ENCODE results near the gene ADK.
"Not testable (repeated sequence)": the region's sequence is repeated elsewhere in the genome, so short reads cannot be mapped to it uniquely, and the experiment has no call there.

Gene ADK

GRCh38 chr10:74344306-74344705 is 193.3 kb downstream of the ADK start:
- Histone ChIP-seq H3K27me3 (ENCODE audit: control insufficient read depth, insufficient read depth, low read length) (no peaks in the 10 kb centered on the region), H3K9me3 (ENCODE audit: control insufficient read depth, insufficient read depth, low read length) (no peaks in the 10 kb centered on the region), H3K4me1 (ENCODE audit: control insufficient read depth, insufficient read depth, low read length) (no peaks in the 10 kb centered on the region), H3K4me3 (ENCODE audit: low read depth, low read length) (no peak overlapping the region), H3K36me3 (ENCODE audit: control insufficient read depth, insufficient read depth, low read length) (peaks cover 4% of the 10 kb centered on the region), H3K9ac (ENCODE audit: low read depth, low read length) (no peak overlapping the region)

GRCh38 chr10:74347522-74347921 is 196.5 kb downstream of the ADK start:
- H3K27me3 ChIP-seq (ENCODE audit: control insufficient read depth, insufficient read depth, low read length): no peaks in the 10 kb centered on the region

GRCh38 chr10:74353021-74353420 is 202.0 kb downstream of the ADK start:
- H3K4me1 ChIP-seq (ENCODE audit: control insufficient read depth, insufficient read depth, low read length): not testable (repeated sequence)

More at GRCh38 chr10:74347522-74347921, 196.5 kb downstream of the ADK start:
- H3K36me3 ChIP-seq (ENCODE audit: control insufficient read depth, insufficient read depth, low read length): peaks cover 4% of the 10 kb centered on the region
- no peak overlapping the region for H3K9ac ChIP-seq (ENCODE audit: low read depth, low read length)
- no peaks in the 10 kb centered on the region for H3K4me1 ChIP-seq (ENCODE audit: control insufficient read depth, insufficient read depth, low read length)
- no peaks in the 10 kb centered on the region for H3K9me3 ChIP-seq (ENCODE audit: control insufficient read depth, insufficient read depth, low read length)
- H3K4me3 ChIP-seq (ENCODE audit: low read depth, low read length): no peak overlapping the region

GRCh38 chr10:74361678-74362077 is 210.7 kb downstream of the ADK start:
- H3K36me3 ChIP-seq (ENCODE audit: control insufficient read depth, insufficient read depth, low read length): no peaks in the 10 kb centered on the region
- no peaks in the 10 kb centered on the region for H3K9me3 ChIP-seq (ENCODE audit: control insufficient read depth, insufficient read depth, low read length)
- H3K9ac ChIP-seq (ENCODE audit: low read depth, low read length): no peak overlapping the region
- no peaks in the 10 kb centered on the region for H3K27me3 ChIP-seq (ENCODE audit: control insufficient read depth, insufficient read depth, low read length)
- no peak overlapping the region for H3K4me3 ChIP-seq (ENCODE audit: low read depth, low read length)
- H3K4me1 ChIP-seq (ENCODE audit: control insufficient read depth, insufficient read depth, low read length): no peaks in the 10 kb centered on the region

More at GRCh38 chr10:74353021-74353420, 202.0 kb downstream of the ADK start:
- not testable (repeated sequence) for H3K9me3 ChIP-seq (ENCODE audit: control insufficient read depth, insufficient read depth, low read length); H3K9ac ChIP-seq (ENCODE audit: low read depth, low read length); H3K27me3 ChIP-seq (ENCODE audit: control insufficient read depth, insufficient read depth, low read length); H3K4me3 ChIP-seq (ENCODE audit: low read depth, low read length); H3K36me3 ChIP-seq (ENCODE audit: control insufficient read depth, insufficient read depth, low read length)

- Histone ChIP-seq H3K9ac (ENCODE audit: low read depth, low read length) (no peak overlapping the region), H3K36me3 (ENCODE audit: control insufficient read depth, insufficient read depth, low read length) (no peaks in the 10 kb centered on the region), H3K4me3 (ENCODE audit: low read depth, low read length) (no peak overlapping the region), H3K4me1 (ENCODE audit: control insufficient read depth, insufficient read depth, low read length) (no peaks in the 10 kb centered on the region), H3K9me3 (ENCODE audit: control insufficient read depth, insufficient read depth, low read length) (no peaks in the 10 kb centered on the region), H3K27me3 (ENCODE audit: control insufficient read depth, insufficient read depth, low read length) (no peaks in the 10 kb centered on the region)
Measured at GRCh38 chr10:74363727-74364126, 212.7 kb downstream of the ADK start.

- Histone ChIP-seq H3K4me1 (ENCODE audit: control insufficient read depth, insufficient read depth, low read length) (no peaks in the 10 kb centered on the region), H3K9ac (ENCODE audit: low read depth, low read length) (no peak overlapping the region), H3K27me3 (ENCODE audit: control insufficient read depth, insufficient read depth, low read length) (no peaks in the 10 kb centered on the region), H3K9me3 (ENCODE audit: control insufficient read depth, insufficient read depth, low read length) (no peaks in the 10 kb centered on the region), H3K36me3 (ENCODE audit: control insufficient read depth, insufficient read depth, low read length) (no peaks in the 10 kb centered on the region), H3K4me3 (ENCODE audit: low read depth, low read length) (no peak overlapping the region)
Measured at GRCh38 chr10:74365109-74365508, 214.1 kb downstream of the ADK start.

- no peaks in the 10 kb centered on the region for H3K27me3 ChIP-seq (ENCODE audit: control insufficient read depth, insufficient read depth, low read length)
- no peaks in the 10 kb centered on the region for H3K9me3 ChIP-seq (ENCODE audit: control insufficient read depth, insufficient read depth, low read length)
- H3K36me3 ChIP-seq (ENCODE audit: control insufficient read depth, insufficient read depth, low read length): no peaks in the 10 kb centered on the region
- no peaks in the 10 kb centered on the region for H3K4me1 ChIP-seq (ENCODE audit: control insufficient read depth, insufficient read depth, low read length)
- H3K4me3 ChIP-seq (ENCODE audit: low read depth, low read length): no peak overlapping the region
- no peak overlapping the region for H3K9ac ChIP-seq (ENCODE audit: low read depth, low read length)
Measured at GRCh38 chr10:74371696-74372095, 220.7 kb downstream of the ADK start.

GRCh38 chr10:74373059-74373458 is 222.0 kb downstream of the ADK start:
- Histone ChIP-seq H3K9me3 (ENCODE audit: control insufficient read depth, insufficient read depth, low read length) (no peaks in the 10 kb centered on the region), H3K4me1 (ENCODE audit: control insufficient read depth, insufficient read depth, low read length) (no peaks in the 10 kb centered on the region), H3K4me3 (ENCODE audit: low read depth, low read length) (no peak overlapping the region), H3K36me3 (ENCODE audit: control insufficient read depth, insufficient read depth, low read length) (no peaks in the 10 kb centered on the region), H3K9ac (ENCODE audit: low read depth, low read length) (no peak overlapping the region), H3K27me3 (ENCODE audit: control insufficient read depth, insufficient read depth, low read length) (no peaks in the 10 kb centered on the region)

- Histone ChIP-seq H3K4me1 (ENCODE audit: control insufficient read depth, insufficient read depth, low read length) (no peaks in the 10 kb centered on the region), H3K36me3 (ENCODE audit: control insufficient read depth, insufficient read depth, low read length) (no peaks in the 10 kb centered on the region), H3K9me3 (ENCODE audit: control insufficient read depth, insufficient read depth, low read length) (no peaks in the 10 kb centered on the region), H3K27me3 (ENCODE audit: control insufficient read depth, insufficient read depth, low read length) (no peaks in the 10 kb centered on the region), H3K4me3 (ENCODE audit: low read depth, low read length) (no peak overlapping the region), H3K9ac (ENCODE audit: low read depth, low read length) (no peak overlapping the region)
Measured at GRCh38 chr10:74377476-74377875, 226.5 kb downstream of the ADK start.

GRCh38 chr10:74379474-74379873 is 228.5 kb downstream of the ADK start:
- Histone ChIP-seq H3K4me1 (ENCODE audit: control insufficient read depth, insufficient read depth, low read length) (no peaks in the 10 kb centered on the region), H3K27me3 (ENCODE audit: control insufficient read depth, insufficient read depth, low read length) (no peaks in the 10 kb centered on the region), H3K36me3 (ENCODE audit: control insufficient read depth, insufficient read depth, low read length) (no peaks in the 10 kb centered on the region), H3K9me3 (ENCODE audit: control insufficient read depth, insufficient read depth, low read length) (no peaks in the 10 kb centered on the region), H3K4me3 (ENCODE audit: low read depth, low read length) (no peak overlapping the region), H3K9ac (ENCODE audit: low read depth, low read length) (no peak overlapping the region)

- H3K9ac ChIP-seq (ENCODE audit: low read depth, low read length): no peak overlapping the region
- no peaks in the 10 kb centered on the region for H3K4me1 ChIP-seq (ENCODE audit: control insufficient read depth, insufficient read depth, low read length)
- H3K36me3 ChIP-seq (ENCODE audit: control insufficient read depth, insufficient read depth, low read length): no peaks in the 10 kb centered on the region
- H3K27me3 ChIP-seq (ENCODE audit: control insufficient read depth, insufficient read depth, low read length): no peaks in the 10 kb centered on the region
- no peaks in the 10 kb centered on the region for H3K9me3 ChIP-seq (ENCODE audit: control insufficient read depth, insufficient read depth, low read length)
- no peak overlapping the region for H3K4me3 ChIP-seq (ENCODE audit: low read depth, low read length)
Measured at GRCh38 chr10:74380795-74381194, 229.8 kb downstream of the ADK start.

- Histone ChIP-seq H3K9me3 (ENCODE audit: control insufficient read depth, insufficient read depth, low read length) (no peaks in the 10 kb centered on the region), H3K27me3 (ENCODE audit: control insufficient read depth, insufficient read depth, low read length) (no peaks in the 10 kb centered on the region), H3K36me3 (ENCODE audit: control insufficient read depth, insufficient read depth, low read length) (no peaks in the 10 kb centered on the region), H3K4me3 (ENCODE audit: low read depth, low read length) (no peak overlapping the region), H3K9ac (ENCODE audit: low read depth, low read length) (no peak overlapping the region), H3K4me1 (ENCODE audit: control insufficient read depth, insufficient read depth, low read length) (no peaks in the 10 kb centered on the region)
Measured at GRCh38 chr10:74381291-74381853, 230.4 kb downstream of the ADK start.

All from iPS-15b (cell line).